Left lung (tissue), 10 donors: ENCODE data around the gene SIX4. TPM values are rescaled to one million over a fixed set of nuclear protein-coding genes. Genes with fewer than 3 reads are reported as not detected.

Experiments used
- ATAC-seq: fragments of 200-7000 bp; cut with Tn5 transposase; one replicate; pipeline ENCODE4 v1.9.1; 2020; ENCODE audit warnings: moderate library complexity
- DNase-seq, 4 donors: peaks; one replicate each; pipeline ENCODE4 v3.0.0-alpha.2; 2013 to 2020
- H3K27ac ChIP-seq, 2 donors: fragments of 200-600 bp; sonication (generic) in 1 of 2; one replicate each; pipeline versions ENCODE4 v1.5.0 to v1.8.0; 2020 to 2021
- H3K27me3 ChIP-seq, 2 donors: fragments of 200-600 bp; sonication (generic) in 1 of 2; one replicate each; pipeline versions ENCODE4 v1.5.0 to v1.8.0; 2020 to 2021
- H3K36me3 ChIP-seq, 2 donors: fragments of 200-600 bp; sonication (generic) in 1 of 2; one replicate each; pipeline versions ENCODE4 v1.5.0 to v1.8.0; 2020 to 2021
- H3K4me1 ChIP-seq, 2 donors: fragments of 200-600 bp; one replicate each; pipeline ENCODE4 v1.8.0; 2021
- H3K4me3 ChIP-seq, 2 donors: fragments of 200-600 bp; sonication (generic) in 1 of 2; one replicate each; pipeline versions ENCODE4 v1.5.0 to v1.8.0; 2020 to 2021; ENCODE audit warnings: mild to moderate bottlenecking in 1 of 2
- H3K9me3 ChIP-seq, 2 donors: fragments of 200-600 bp; sonication (generic) in 1 of 2; one replicate each; pipeline versions ENCODE4 v1.5.0 to v1.8.0; 2020 to 2021
- intact Hi-C, 2 donors: fragments of 100-400 bp; cut with DNase I; formaldehyde crosslinking; loops; one replicate each; pipeline versions ENCODE4 v1.11.2 to v1.14.2; 2022
- polyA plus RNA-seq, 6 donors: library from polyadenylated mRNA; unstranded; fragments of 120-200 nt; gene quantifications; one replicate each; pipeline ENCODE4 v1.2.1, GENCODE V29; 2013; ENCODE audit not compliant: insufficient read length in 6 of 6
- total RNA-seq, 2 donors: library from RNA; stranded (reverse); fragmentation: NEBNext Ultra II Directional; extraction: Animal tissue kit (Norgen Biotek cat#: 25700); gene quantifications; one replicate each; pipeline ENCODE4 v1.2.1, GENCODE V29; 2021
- TF ChIP-seq, protein P1 (sequence below), 2 donors: fragments of 200-600 bp; sonication (generic) in 1 of 2; IDR thresholded peaks; one replicate each; pipeline versions ENCODE4 v1.5.0 to v1.8.0; 2021; ENCODE audit warnings: antibody characterized with exemption in 2 of 2
- donor health status: DM: no; HTN: yes; CAD: no.
- donor health status: DM: no; HTN: no; CAD: no.

Gene SIX4
- total and polyA plus RNA-seq, 8 donors: 1.9 to 7.9 (median 5.1) TPM

DNA sequence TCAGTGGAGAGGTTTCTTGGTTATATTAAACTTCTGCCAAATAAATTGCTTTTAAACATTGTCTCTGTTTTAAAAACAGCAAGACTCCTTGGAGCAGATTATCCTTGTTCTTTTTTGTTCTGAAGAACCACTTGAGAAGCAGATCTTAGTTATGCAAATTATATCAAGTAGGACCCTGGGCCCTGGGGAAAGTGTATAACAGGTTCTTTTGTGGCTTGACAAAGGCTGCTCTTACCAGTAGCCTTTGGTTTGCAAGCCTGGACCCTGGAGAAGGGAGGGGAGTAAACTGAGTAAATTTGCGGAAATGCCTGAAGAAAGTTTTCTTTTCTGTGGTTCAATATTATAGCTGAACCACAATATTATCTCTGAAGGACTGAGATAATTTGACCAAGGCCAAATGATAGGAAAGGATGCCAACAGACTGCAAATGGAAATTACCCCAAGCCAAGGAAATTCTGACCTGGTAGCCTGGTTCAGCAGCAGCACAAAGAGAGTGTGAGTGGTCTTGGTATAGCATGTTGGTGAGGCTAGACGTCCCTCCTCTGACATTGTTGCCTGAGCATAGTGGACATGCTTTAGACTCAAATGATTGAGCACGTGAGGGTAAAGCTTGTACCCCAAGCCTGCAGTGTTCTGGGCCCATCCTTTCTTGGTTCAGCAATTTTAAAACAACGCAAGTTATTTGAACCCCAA lies 44.4 kb downstream of the SIX4 start:
- intact Hi-C loops: no loop called here
- no peak overlapping the region for H3K27ac ChIP-seq
- H3K9me3 ChIP-seq: peaks cover 0 to 3% of the 10 kb centered on the region in 2 donors
- no peaks in the 10 kb centered on the region for H3K36me3 ChIP-seq
- H3K27me3 ChIP-seq: no peaks in the 10 kb centered on the region
- TF ChIP-seq, protein P1, sequence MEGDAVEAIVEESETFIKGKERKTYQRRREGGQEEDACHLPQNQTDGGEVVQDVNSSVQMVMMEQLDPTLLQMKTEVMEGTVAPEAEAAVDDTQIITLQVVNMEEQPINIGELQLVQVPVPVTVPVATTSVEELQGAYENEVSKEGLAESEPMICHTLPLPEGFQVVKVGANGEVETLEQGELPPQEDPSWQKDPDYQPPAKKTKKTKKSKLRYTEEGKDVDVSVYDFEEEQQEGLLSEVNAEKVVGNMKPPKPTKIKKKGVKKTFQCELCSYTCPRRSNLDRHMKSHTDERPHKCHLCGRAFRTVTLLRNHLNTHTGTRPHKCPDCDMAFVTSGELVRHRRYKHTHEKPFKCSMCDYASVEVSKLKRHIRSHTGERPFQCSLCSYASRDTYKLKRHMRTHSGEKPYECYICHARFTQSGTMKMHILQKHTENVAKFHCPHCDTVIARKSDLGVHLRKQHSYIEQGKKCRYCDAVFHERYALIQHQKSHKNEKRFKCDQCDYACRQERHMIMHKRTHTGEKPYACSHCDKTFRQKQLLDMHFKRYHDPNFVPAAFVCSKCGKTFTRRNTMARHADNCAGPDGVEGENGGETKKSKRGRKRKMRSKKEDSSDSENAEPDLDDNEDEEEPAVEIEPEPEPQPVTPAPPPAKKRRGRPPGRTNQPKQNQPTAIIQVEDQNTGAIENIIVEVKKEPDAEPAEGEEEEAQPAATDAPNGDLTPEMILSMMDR (IDR thresholded peaks at IDR 0.05): no peak
- ATAC-seq (no peak), DNase-seq (no peak)
- H3K4me1 ChIP-seq: no peaks in the 10 kb centered on the region
- H3K4me3 ChIP-seq: no peak overlapping the region

DNA sequence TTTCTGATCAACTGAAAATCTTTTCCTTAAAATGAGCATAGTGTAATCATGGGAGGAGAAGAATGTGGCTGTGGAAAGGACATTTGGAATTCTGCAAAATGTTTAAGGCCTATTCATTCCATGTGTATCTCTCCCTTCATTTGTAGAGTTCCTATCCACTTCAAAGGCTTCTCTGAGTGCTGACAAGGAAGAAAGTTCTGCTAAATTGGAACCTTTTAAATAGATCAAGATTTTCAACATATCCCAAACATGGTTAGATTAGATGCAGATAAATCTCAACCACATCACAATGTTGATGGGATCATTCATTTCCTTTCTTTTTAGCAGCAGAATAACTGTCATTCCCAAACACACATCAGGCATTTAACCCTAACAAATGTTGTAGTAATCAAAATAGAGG lies 46.5 kb downstream of the SIX4 start:
- DNase-seq: no peak
- ATAC-seq: no peak
- Histone ChIP-seq H3K36me3 (no peaks in the 10 kb centered on the region), H3K4me3 (no peak overlapping the region), H3K4me1 (no peaks in the 10 kb centered on the region), H3K27ac (no peak overlapping the region), H3K27me3 (no peaks in the 10 kb centered on the region), H3K9me3 (no peaks in the 10 kb centered on the region)
- intact Hi-C loops: no loop called here
- TF ChIP-seq, protein P1 (IDR thresholded peaks at IDR 0.05): no peak

DNA sequence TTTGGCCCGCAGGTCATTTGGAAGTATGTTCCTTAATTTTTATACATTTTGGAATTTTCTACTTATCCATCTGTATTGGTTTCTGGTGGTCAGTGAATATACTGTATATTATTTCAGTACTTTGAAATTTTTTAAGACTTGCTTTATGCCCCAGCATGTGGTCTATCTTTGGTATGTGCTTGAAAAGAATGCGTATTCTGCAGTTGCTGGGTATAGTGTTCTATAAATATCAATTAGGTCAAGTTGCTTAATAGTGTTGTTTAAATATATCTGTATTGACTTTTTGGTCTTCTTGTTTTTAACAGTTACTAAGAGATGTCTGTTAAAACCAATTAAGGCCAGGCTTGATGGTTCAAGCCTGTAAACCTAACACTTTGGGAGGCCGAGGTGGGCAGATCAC lies 53.2 kb downstream of the SIX4 start:
- Histone ChIP-seq H3K36me3 (no peaks in the 10 kb centered on the region), H3K4me1 (no peaks in the 10 kb centered on the region), H3K4me3 (no peak overlapping the region), H3K27me3 (peaks cover 0 to 7% of the 10 kb centered on the region in 2 donors), H3K9me3 (no peaks in the 10 kb centered on the region), H3K27ac (no peak overlapping the region)
- no peak for ATAC-seq
- no peak for DNase-seq
- TF ChIP-seq, protein P1 (IDR thresholded peaks at IDR 0.05): no peak
- intact Hi-C loops: no loop called here

DNA sequence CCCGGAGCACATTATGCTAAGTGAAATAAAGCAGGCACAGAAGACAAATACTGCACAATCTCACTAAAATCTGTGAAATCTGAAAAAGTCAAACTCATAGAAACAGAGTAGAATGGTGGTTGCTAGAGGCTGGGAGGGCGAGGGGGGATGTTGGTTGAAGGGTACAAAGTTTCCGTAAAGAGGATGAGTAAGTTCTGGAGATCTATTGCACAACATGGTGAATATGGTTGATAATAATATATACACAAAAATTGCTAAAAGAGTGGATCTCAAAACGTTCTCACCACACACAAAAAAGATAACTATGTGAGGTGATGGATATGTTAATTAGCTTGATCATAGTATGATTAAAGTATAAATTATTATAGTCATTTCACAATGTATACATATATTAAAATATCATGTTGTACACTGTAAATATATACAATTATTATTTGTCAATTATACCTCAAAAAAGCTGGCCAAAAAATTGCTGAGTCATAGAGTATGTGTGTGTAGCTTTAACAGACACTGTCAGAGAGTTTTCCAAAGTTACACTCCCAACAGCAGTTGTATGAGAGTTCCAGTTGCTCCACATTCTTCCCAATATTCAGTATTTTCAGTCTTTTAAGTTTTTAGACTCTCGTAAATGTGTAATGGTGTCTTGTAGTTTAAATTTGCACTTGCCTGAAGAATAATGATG lies 55.6 kb downstream of the SIX4 start:
- intact Hi-C loops: no loop called here
- ATAC-seq: no peak
- Histone ChIP-seq H3K9me3 (no peaks in the 10 kb centered on the region), H3K27ac (no peak overlapping the region), H3K4me3 (no peak overlapping the region), H3K27me3 (peaks cover 5 to 29% of the 10 kb centered on the region in 2 donors), H3K4me1 (no peaks in the 10 kb centered on the region), H3K36me3 (no peaks in the 10 kb centered on the region)
- DNase-seq: no peak
- TF ChIP-seq, protein P1 (IDR thresholded peaks at IDR 0.05): no peak

DNA sequence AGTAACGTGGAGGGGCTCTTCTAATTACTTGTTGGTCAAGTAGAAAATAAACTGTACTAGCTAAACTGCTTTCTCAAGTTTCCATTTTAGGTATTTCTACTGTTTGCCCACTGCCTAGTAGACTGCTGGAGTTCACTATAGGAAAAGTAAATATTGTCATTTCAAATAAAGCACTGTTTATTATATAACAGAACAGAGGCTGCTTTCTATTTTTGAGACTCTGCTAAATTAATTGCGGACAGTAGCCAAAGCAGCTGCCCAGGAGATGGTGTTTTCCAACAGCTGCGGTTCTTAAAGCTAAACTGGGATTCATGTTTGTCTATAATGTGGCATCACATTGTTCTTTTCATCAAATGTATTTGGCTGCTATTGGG lies 59.0 kb downstream of the SIX4 start:
- Histone ChIP-seq H3K27ac (no peak overlapping the region), H3K4me3 (no peak overlapping the region), H3K9me3 (no peaks in the 10 kb centered on the region), H3K27me3 (peaks cover 16 to 63% of the 10 kb centered on the region in 2 donors), H3K4me1 (no peaks in the 10 kb centered on the region), H3K36me3 (no peaks in the 10 kb centered on the region)
- TF ChIP-seq, protein P1 (IDR thresholded peaks at IDR 0.05): no peak
- intact Hi-C loops: no loop called here
- ATAC-seq: peak; percentile 15
- no peak for DNase-seq
